Left ventricle myocardium superior (tissue), 1 donor: ENCODE measurements around the gene UBASH3B. TPM values are rescaled to one million over a fixed set of nuclear protein-coding genes. Genes with fewer than 3 reads are reported as not detected.
A peak's percentile ranks its signal among the peaks of the same experiment; 100 is the strongest.
"Not testable (repeated sequence)": the region's sequence is repeated elsewhere in the genome, so short reads cannot be mapped to it uniquely, and the experiment has no call there.

Experiments
- ATAC-seq: fragments of 200-7000 bp; cut with Tn5 transposase; one replicate; pipeline ENCODE4 v1.9.1; 2020; ENCODE audit warnings: mild to moderate bottlenecking, moderate library complexity
- DNase-seq: peaks from one replicate; pipeline ENCODE4 v3.0.0-alpha.2; 2020
- intact Hi-C: fragments of 100-400 bp; cut with micrococcal nuclease; formaldehyde crosslinking; loops from one replicate; pipeline ENCODE4 v1.11.0; 2022
- total RNA-seq: library from RNA; stranded (reverse); fragmentation: NEBNext Ultra II Directional; extraction: Animal tissue kit (Norgen Biotek cat#: 25700); gene quantifications from one replicate; pipeline ENCODE4 v1.2.1, GENCODE V29; 2021
- donor health status: DM: no; HTN: yes; CAD: no; lungs with severe emphysema.

The UBASH3B gene
- total RNA-seq, 1 donor from 2014 or later = 1.0 TPM

DNA sequence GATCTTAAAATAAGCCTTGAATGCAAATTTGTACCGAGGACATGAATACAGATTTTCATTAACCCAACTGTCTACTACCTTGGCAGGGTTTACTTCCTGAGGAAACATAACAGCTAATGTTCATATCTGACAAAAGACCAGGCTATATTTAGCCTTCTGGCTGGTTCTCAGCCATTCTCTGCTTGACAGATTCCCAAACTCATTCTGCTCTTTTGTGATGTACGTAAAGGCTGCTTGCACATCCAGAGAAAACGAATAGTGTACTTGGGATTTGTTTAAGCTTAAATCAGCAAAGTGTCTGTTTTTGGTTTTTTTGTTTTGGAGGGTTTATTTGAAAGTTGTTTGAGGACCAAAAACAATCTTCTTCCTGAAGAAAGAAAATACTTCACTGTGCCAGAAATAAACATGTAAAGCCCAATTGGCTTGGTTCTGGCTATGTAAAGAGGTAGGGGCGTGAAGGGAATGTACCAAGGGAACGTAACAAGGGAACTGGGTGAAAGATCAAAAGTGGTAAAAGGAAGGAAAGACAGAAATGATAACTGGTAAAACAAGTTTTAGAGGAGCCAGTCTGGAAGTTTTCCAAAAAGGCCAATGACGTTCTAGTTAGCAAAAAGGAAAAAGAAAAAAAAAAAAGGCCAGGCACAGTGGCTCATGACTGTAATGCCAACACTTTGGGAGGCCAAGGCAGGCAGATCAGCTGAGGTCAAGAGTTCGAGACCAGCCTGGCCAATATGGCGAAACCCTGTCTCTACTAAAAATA lies 161.4 kb downstream of the UBASH3B start:
- intact Hi-C loops = no loop called here
- no peak for DNase-seq
- ATAC-seq = peak; percentile 31

DNA sequence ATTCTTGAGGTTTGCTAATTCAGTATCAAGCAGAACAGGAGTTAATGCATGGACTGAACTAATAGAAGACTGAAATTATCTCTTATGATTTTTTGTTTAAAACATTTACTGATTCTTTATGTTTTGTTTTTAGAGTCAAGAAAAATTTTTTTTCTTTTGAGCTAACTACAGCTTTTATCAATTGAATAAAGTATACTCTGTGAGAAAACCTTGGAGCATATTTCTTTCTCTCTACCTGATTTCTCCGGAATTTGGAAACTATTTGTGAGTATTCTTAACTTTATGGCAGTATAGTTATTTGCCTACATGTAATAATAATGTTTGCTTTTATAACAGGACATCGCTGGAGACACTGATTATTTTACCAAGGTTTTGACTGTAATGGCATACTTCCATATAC lies 164.6 kb downstream of the UBASH3B start:
- DNase-seq = no peak
- no peak for ATAC-seq
- intact Hi-C loops = no loop called here

DNA sequence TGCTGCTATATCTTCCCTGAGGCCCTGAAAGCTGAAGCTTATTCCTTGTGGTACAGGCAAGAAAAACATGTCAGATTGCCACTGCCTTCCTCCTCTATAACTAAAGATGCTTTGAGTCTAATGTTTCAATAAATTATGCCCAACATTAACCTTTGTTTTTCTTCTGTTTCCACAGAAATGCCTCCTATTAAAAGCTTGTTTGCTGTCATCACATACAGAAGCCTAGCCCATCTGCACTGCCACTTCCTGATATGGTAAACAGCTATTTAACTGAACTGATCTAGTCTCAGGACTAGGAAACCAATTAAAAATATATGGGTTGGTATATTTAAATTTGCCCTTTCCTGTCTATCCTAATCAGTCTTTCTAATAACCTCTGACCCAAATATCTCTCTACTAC lies 165.6 kb downstream of the UBASH3B start:
- ATAC-seq = no peak
- intact Hi-C loops = no loop called here
- DNase-seq = no peak

DNA sequence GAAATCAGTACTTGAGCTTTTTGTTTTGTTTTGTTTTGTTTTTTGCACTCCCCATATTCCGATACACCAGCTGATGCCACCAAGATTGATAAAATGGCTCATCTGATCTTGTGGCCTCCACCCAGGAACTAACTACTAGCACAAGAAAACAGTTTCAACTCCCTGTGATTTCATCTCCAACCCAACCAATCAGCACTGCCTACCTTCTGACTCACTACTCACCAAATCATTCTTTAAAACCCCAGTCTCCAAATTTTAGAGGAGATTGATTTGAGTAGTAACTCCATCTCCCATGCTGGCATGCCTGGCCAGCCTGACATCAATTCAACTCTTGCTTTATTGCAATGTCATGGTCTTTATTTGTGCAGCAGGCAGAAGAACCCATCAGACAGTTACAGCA lies 166.7 kb downstream of the UBASH3B start:
- no peak for DNase-seq
- ATAC-seq = no peak

DNA sequence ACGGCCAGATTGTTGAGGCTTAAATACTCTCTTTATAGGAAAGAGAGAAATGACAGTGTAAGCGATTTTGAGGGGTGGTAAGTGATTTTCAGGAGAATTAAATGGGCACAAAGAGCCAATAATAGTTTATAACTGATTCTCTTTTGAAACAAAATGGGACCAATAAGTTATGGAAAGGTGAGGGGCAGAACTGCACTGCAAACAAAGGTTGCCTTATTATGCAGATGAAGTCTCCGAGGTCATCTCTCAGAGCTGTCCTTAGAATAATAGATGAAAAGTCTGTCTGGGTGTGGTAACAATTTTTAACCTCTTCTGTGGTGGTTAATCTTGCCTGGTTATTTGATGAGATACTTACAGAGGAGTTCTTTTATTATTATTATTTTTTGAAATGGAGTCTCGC lies 168.0 kb downstream of the UBASH3B start:
- ATAC-seq (no peak), DNase-seq (no peak)
- intact Hi-C loops = no loop called here

More for the DNA sequence above, 166.7 kb downstream of the UBASH3B start:
- intact Hi-C loops = no loop called here

DNA sequence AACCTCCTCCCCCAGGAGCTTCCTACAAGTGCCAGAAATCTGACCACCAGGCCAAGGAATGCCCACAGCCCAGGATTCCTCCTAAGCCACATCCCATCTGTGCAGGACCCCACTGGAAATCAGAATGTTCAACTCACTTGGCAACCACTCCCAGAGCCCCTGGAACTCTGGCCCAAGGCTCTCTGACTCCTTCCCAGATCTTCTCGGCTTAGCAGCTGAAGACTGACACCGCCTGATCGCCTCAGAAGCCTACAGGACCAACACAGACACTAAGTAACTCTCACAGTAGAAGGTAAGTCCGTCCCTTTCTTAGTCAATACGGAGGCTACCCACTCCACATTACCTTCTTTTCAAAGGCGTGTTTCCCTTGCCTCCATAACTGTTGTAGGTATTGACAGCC lies 173.8 kb downstream of the UBASH3B start:
- intact Hi-C loops, DNase-seq, ATAC-seq: not testable (repeated sequence)

DNA sequence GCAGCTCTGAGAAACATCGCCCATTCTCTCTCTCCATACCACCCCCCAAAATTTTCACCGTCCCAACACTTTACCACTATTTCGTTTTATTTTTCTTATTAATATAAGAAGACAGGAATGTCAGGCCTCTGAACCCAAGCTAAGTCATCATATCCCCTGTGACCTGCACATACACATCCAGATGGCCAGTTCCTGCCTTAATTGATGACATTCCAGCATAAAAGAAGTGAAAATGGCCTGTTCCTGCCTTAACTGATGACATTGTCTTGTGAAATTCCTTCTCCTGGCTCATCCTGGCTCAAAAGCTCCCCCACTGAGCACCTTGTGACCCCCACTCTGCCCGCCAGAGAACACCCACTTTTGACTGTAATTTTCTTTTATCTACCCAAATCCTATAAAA lies 176.8 kb downstream of the UBASH3B start:
- ATAC-seq, DNase-seq, intact Hi-C loops: not testable (repeated sequence)

DNA sequence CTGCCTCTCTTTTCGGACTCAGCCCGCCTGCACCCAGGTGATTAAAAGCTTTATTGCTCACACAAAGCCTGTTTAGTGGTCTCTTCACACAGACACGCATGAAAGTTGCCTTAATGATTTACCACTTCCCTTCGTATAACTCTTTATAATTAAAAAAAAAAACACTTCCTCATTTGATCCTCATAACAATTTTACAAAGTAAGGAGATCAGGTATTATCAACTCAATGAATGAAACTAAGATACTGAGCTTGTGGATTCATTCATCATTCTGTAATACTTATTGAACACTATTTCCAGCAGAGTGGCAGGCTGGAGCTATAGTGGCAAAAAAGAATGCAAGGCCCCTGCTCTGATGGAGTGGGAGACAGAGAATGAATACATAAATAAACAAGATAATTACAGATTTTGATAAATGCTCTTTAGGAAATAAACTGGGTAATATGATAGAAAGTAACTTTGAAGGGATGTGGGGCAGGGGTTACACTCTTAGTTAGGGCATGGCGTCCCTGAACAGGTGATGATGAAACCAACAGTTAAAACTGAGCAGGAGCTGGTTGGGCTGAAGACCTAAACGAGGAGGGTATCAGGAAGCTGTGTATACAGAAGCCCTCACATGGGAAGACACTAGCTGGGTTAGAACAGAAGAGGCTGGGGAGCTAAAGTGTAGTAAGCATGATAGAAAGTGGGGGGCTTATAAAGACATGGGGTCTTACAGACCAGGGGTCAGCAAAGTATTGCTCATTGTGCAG lies 177.4 kb downstream of the UBASH3B start:
- ATAC-seq = no peak
- intact Hi-C loops = no loop called here
- no peak for DNase-seq

DNA sequence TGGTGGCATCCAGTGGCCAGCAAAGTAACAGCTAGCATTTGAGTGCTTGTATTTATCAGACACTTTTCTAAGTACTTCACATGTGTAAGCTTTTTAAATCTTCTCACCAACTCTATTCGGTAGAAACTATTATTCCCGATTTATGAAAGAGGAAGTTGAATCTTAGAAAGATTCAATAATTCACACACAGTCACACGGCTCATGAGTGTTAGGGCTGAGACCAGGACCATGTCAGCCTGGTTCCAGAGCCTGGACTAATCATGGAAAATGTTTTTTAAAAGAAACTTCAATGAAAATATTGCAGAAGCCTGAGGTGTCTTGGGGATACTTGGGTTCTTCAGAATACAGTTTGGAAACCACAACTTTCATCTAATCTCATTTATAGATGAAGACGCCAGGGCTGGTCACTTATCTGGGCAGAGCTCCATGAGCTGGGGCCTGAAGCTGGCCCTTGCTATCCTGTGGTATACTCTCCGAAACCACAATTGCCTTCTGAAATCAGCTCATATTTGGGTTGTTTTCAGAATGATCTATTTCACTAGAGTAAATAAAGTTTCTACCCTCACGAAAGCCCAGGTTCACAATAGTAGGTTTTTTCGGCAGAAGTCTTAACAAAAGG lies 178.4 kb downstream of the UBASH3B start:
- DNase-seq (no peak), ATAC-seq (no peak)
- intact Hi-C loops = no loop called here

DNA sequence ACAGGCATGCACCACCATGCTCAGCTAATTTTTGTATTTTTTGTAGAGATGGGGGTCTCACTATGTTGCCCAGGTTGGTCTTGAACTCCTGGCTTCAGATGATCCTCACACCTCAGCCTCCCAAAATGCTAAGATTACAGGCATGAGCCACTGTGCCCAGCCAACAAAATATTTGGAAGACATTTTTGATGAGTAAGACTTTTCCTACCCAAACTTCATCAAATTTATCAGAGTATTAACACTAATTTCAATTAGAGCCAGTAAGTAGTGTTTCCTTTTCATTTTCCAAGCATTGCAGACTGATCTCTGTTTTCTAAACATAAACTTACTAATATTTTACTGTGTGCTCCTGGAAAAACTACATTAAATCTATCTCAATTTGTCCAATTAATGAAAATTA lies 181.4 kb downstream of the UBASH3B start:
- intact Hi-C loops = no loop called here
- ATAC-seq (no peak), DNase-seq (no peak)

DNA sequence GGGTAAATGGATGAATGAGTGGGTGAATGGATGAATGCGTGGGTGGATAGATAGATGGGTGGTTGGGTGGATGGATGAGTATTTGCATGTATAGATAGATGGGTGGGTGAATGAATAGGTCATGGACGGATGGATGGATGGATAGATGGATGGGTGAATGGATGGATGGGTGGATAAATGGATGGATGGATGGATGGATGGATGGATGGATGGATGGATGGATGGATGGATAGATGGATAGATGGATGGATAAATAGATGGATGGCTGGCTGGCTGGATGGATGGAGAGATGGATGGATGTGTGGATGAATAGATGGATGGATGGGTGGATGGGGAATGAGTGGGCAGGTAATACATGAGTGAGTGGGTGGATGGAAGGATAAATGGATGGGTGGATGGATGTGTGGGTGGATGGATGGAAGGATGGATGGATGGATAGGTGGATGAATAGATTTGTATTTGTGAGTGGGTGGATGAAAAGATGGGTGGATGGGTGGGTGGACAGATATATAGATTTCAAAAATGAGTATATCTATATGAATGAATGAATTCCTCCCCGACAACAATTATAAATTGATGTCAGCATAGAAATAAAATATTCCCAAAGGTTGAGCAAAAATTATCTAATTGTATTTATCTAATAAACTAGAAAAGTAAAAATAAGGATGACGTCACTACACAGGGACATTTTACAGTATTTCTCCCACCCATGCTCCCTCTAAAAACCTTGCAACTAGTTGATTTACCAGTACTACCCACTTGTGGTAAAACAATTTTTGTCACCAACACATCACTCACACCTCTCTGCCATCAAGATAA lies 182.2 kb downstream of the UBASH3B start:
- ATAC-seq (no peak), DNase-seq (no peak)
- intact Hi-C loops = no loop called here

DNA sequence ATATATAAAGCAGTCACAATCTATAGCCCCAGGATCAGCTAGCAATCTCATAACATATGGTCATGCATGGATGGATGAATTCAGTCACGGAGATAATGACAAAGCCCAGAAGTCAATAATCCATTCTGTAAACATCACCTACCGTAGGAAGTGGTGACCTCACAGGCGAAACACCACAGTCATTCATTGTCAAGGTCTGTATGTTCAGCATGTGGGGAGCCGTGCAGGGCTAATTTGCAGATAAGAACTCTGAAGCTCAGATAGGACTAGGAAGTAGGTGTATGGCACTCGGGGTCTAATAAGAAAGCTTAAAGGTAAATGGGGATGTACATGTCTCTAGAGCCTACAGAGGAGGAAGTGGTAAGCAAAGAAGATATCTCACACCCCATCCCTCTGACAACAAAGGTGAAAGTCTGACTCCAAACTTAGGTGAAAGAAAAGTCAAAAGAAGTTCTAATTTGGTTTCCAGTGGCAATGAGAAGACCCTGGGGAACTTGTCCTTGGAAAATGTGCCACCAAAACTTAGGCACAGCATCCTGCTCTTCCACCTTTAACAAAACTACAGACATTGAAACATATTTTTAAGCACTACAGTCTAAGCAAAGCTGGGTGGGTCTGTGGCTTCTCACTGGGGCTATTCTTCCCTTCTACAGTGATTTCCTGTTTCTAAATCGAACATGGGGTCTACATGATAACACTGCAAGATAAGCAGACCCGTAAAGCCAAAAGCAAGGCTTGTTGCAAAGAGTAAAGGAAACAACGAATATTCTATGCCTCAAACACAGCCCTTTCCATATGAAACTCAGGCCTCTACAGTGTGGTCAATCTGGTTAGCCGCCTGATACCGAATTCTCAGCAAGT lies 188.0 kb downstream of the UBASH3B start:
- intact Hi-C loops = no loop called here

DNA sequence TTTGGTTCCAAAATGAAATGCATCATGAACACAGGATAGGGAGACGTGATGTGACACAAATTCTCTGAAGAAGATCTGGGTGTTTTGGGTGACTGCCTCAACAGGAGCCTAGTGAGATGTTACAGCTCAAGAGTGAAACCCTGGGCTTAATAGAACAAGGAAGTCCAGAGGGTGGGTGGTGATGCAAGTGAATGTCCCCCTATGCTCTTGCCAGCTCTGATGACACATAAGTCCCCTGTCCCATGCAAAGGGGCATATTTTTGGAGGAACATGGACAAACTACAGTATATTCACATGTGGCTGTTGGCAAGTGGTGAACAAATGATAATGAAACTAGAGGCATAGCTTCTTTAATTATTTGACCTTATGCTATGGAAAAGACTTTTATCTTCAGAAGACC lies 191.9 kb downstream of the UBASH3B start:
- no peak for ATAC-seq
- intact Hi-C loops = no loop called here
- no peak for DNase-seq

More for the DNA sequence above, 188.0 kb downstream of the UBASH3B start:
- DNase-seq (no peak), ATAC-seq (no peak)

DNA sequence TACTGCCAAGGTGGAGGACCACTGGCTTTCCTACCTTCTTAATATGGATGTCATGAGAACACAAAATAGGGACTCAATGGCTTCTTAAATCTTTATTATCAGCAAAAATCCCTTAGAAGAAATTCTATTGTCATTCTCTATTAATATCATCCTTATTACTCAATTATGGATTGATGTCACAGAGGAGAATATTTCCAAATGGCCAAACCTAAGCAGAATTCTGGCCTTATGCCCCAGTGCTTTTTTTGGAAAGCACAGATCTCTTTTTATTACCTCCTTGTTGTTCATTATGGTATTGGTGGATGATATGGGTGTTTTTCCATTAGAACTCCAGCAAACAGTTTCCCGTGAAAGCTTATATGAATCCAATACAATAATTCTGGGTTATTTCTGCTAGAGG lies 192.7 kb downstream of the UBASH3B start:
- intact Hi-C loops = no loop called here
- DNase-seq = no peak
- ATAC-seq = no peak

DNA sequence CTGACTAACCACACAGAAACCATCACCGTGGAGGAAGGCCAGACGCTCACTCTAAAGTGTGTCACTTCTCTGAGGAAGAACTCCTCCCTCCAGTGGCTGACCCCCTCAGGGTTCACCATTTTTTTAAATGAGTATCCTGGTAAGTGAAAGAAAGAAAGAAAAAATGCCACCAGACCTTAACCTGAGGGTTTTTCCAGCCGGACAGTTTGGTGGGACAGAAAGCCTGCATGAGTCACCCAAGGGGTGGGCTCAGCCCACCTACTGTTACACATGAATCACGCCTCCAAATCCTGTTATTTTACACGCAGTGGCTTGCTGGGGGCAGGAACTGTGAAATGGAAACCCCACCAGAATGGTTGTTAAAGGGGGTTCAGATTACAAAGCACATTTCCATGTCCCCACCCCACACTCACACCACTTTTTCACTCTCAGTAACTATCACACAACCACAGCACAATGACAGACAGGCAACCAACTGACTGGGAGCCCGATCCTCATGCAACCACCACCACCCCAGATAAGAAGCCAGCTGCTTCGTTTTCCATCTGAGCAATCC lies 194.6 kb downstream of the UBASH3B start:
- ATAC-seq (no peak), DNase-seq (no peak)
- intact Hi-C loops = loop anchor here (10.0 kb wide), 1 partner anchor 215 kb away; no protein-coding TSS in a partner anchor

DNA sequence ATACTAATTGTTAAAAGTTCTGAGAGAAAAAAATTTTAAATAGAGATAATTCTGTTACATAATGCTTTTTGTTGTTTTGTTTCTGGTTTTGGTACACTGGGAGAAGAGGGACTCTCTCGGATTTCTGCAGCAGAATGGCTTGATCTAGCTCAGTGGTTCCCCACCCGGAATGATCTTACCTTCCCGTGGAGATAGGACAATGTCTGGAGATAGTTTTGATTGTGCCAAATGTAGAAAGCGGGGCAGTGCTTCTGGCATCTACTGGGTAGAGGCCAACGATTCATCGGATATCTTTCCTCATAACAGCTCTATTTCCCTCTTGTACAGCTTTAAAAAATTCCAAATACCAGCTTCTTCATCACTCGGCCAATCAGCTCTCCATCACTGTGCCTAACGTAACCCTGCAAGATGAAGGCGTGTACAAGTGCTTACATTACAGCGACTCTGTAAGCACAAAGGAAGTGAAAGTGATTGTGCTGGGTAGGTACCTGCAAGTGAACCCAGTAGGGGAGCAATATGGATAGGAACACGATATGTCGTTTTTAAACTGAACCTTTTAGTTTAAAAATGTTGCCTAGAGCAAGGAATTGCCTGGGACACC lies 195.9 kb downstream of the UBASH3B start:
- DNase-seq (no peak), ATAC-seq (no peak)
- intact Hi-C loops = loop anchor here (10.0 kb wide), 1 partner anchor 217 kb away; no protein-coding TSS in a partner anchor

DNA sequence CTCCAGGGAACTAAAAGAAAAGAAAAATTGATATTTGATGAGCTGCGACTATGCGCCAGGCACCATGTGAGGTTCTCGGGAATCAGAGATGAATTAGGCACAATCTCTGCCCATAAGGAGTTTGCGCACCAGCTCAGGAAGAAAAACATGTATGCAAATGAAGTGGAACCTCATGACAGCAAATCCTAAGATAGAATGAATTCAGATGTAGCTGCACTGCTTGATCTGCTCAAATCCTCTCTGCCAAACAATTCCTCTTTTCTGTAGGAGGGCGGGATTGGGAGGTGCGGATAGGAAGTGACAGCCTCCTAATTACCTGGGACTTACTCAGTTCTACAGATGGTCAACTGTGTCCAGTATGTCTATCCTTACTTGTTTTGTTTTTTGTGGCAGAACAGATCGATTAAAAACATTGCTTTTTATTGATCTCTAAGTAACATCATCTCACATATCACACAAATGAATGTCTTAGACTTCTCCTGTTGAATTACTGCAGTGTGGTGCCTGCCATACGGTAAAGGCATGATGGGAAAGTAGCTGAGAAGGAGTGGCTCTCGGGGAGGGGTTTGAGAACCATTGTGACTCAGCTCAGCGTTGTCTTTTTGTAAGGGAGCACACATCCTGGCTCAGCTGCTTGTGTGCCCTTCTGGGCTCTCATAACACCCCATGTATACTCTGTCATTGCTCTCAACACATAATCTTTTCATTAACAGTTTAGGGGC lies 196.7 kb downstream of the UBASH3B start:
- intact Hi-C loops = loop anchor here (10.0 kb wide), 1 partner anchor 217 kb away; no protein-coding TSS in a partner anchor
- DNase-seq (no peak), ATAC-seq (no peak)
